T1000 (cell line): ENCODE data around the gene RSL1D1.

Experiments
- DNase-seq: peaks from one replicate; lab custom pipeline; 2025; ENCODE audit warnings: mixed read lengths; lab: John Stamatoyannopoulos, UW

RSL1D1 gene

GRCh38 chr16:11851294-11852091 lies at the start of gene RSL1D1:
Gene RSL1D1 (minus strand): TSS chr16:11851542. CDS start chr16:11851512, 30 bp downstream.
- DNase-seq, result peak; percentile 90

- DNase-seq, result no peak
Measured at GRCh38 chr16:11901091-11901490, 49.7 kb upstream of the RSL1D1 start.

GRCh38 chr16:11896486-11897176 lies 45.3 kb upstream of the RSL1D1 start:
- no peak for DNase-seq

- no peak for DNase-seq
Measured at GRCh38 chr16:11893571-11893970, 42.2 kb upstream of the RSL1D1 start.

- no peak for DNase-seq
Measured at GRCh38 chr16:11892761-11893160, 41.4 kb upstream of the RSL1D1 start.

GRCh38 chr16:11890231-11890965 lies 39.1 kb upstream of the RSL1D1 start:
- no peak for DNase-seq

GRCh38 chr16:11886881-11887280 lies 35.5 kb upstream of the RSL1D1 start:
- no peak for DNase-seq

- no peak for DNase-seq
Measured at GRCh38 chr16:11884035-11884434, 32.7 kb upstream of the RSL1D1 start.

GRCh38 chr16:11880007-11880406 lies 28.7 kb upstream of the RSL1D1 start:
- DNase-seq, result no peak

GRCh38 chr16:11877374-11877773 lies 26.0 kb upstream of the RSL1D1 start:
- no peak for DNase-seq

GRCh38 chr16:11876306-11876705 lies 25.0 kb upstream of the RSL1D1 start:
- DNase-seq, result no peak

GRCh38 chr16:11875721-11876120 lies 24.4 kb upstream of the RSL1D1 start:
- no peak for DNase-seq

- no peak for DNase-seq
Measured at GRCh38 chr16:11871193-11871592, 19.9 kb upstream of the RSL1D1 start.

GRCh38 chr16:11870399-11870798 lies 19.1 kb upstream of the RSL1D1 start:
- no peak for DNase-seq

- DNase-seq, result no peak
Measured at GRCh38 chr16:11869353-11870228, 18.2 kb upstream of the RSL1D1 start.

- DNase-seq, result no peak
Measured at GRCh38 chr16:11868412-11868980, 17.2 kb upstream of the RSL1D1 start.

GRCh38 chr16:11862489-11862888 lies 11.1 kb upstream of the RSL1D1 start:
- DNase-seq, result no peak

GRCh38 chr16:11857161-11857560 lies 5.8 kb upstream of the RSL1D1 start:
- no peak for DNase-seq

- no peak for DNase-seq
Measured at GRCh38 chr16:11852092-11852809, 909 bp upstream of the RSL1D1 start.

- no peak for DNase-seq
Measured at GRCh38 chr16:11848842-11849241, 2.5 kb downstream of the RSL1D1 start.

GRCh38 chr16:11844499-11844898 lies 6.8 kb downstream of the RSL1D1 start:
- DNase-seq, result no peak
